ENCODE measurements around the gene PARD6A.
A peak's percentile ranks its signal among the peaks of the same experiment; 100 is the strongest.
"Not testable (repeated sequence)": the region's sequence is repeated elsewhere in the genome, so short reads cannot be mapped to it uniquely, and the experiment has no call there.

The PARD6A gene

GRCh38 chr16:67667817-67668494 is 7.2 kb downstream of the PARD6A start:
- peak; percentile 86 for DNase-seq (ENCODE audit: low spot score)

GRCh38 chr16:67668495-67669157 is 7.9 kb downstream of the PARD6A start:
- no peak for DNase-seq (ENCODE audit: low spot score)

GRCh38 chr16:67669499-67670101 is 8.8 kb downstream of the PARD6A start:
- no peak for DNase-seq (ENCODE audit: low spot score)

- DNase-seq (ENCODE audit: low spot score): no peak
Observed at GRCh38 chr16:67672306-67672705, 11.5 kb downstream of the PARD6A start.

GRCh38 chr16:67672739-67673662 is 12.2 kb downstream of the PARD6A start:
- DNase-seq (ENCODE audit: low spot score): peak; percentile 42

- no peak for DNase-seq (ENCODE audit: low spot score)
Observed at GRCh38 chr16:67673712-67674580, 13.2 kb downstream of the PARD6A start.

- no peak for DNase-seq (ENCODE audit: low spot score)
Observed at GRCh38 chr16:67674851-67675578, 14.3 kb downstream of the PARD6A start.

- no peak for DNase-seq (ENCODE audit: low spot score)
Observed at GRCh38 chr16:67675579-67675935, 14.8 kb downstream of the PARD6A start.

GRCh38 chr16:67675999-67676398 is 15.2 kb downstream of the PARD6A start:
- DNase-seq (ENCODE audit: low spot score): no peak

GRCh38 chr16:67676516-67676915 is 15.8 kb downstream of the PARD6A start:
- no peak for DNase-seq (ENCODE audit: low spot score)

GRCh38 chr16:67676939-67677338 is 16.2 kb downstream of the PARD6A start:
- DNase-seq (ENCODE audit: low spot score): no peak

- DNase-seq (ENCODE audit: low spot score): no peak
Observed at GRCh38 chr16:67677712-67678111, 17.0 kb downstream of the PARD6A start.

- DNase-seq (ENCODE audit: low spot score): no peak
Observed at GRCh38 chr16:67678354-67679023, 17.7 kb downstream of the PARD6A start.

GRCh38 chr16:67679935-67680897 is 19.5 kb downstream of the PARD6A start:
- DNase-seq (ENCODE audit: low spot score): no peak

- DNase-seq (ENCODE audit: low spot score): no peak
Observed at GRCh38 chr16:67683767-67684166, 23.0 kb downstream of the PARD6A start.

GRCh38 chr16:67685388-67686112 is 24.8 kb downstream of the PARD6A start:
- DNase-seq (ENCODE audit: low spot score): no peak

GRCh38 chr16:67693517-67694285 is 32.9 kb downstream of the PARD6A start:
- not testable (repeated sequence) for DNase-seq (ENCODE audit: low spot score)
